GM12878 (cell line): ENCODE results near the gene LSM14B. TPM values are rescaled to one million over a fixed set of nuclear protein-coding genes. Genes with fewer than 3 reads are reported as not detected.

Experiments used
- CUX1 ChIP-seq: IDR thresholded peaks from 2 replicates; pipeline ENCODE4 v1.6.1; 2012; ENCODE audit warnings: improper control_type of control experiment, low read depth, low read length; ENCODE audit not compliant: insufficient replicate concordance
- HSF1 ChIP-seq: fragments of 150-350 bp; IDR thresholded peaks from 2 replicates; pipeline ENCODE4 v1.6.1; 2014; ENCODE audit warnings: mild to moderate bottlenecking, low read depth, low read length
- MEF2B ChIP-seq: fragments of 450-650 bp; IDR thresholded peaks from 2 replicates; pipeline ENCODE4 v1.6.1; 2018; ENCODE audit warnings: mild to moderate bottlenecking, moderate library complexity; ENCODE audit not compliant: partially characterized antibody, poor library complexity, severe bottlenecking
- RB1 ChIP-seq: fragments of 450-650 bp; formaldehyde crosslinking; IDR thresholded peaks from 2 replicates; pipeline ENCODE4 v1.6.1; 2017; ENCODE audit warnings: mild to moderate bottlenecking, borderline replicate concordance
- polyA plus RNA-seq, 11 experiments: library from polyadenylated mRNA; depleted of rRNA in 4 of 11; unstranded in 6 of 11; stranded (reverse) in 5 of 11; fragments of >200 nt; fragmentation: Nextera tagmentation in 4 of 11; fragmentation: Illumina TruSeq in 1 of 11; extraction: Ambion mirVana in 4 of 11; extraction: Trizol in 1 of 11; gene quantifications; 1 replicate in 1 of 11; 2 replicates in 10 of 11; pipeline versions ENCODE4 v1.2.1 to v1.2.3, GENCODE V29; 2011 to 2016; ENCODE audit warnings: inconsistent platforms in 2 of 11, missing spikeins in 2 of 11, low read depth in 1 of 11
- total RNA-seq, 4 experiments: library from RNA; depleted of rRNA in 3 of 4; stranded (reverse); fragments of >200 nt in 3 of 4; fragmentation: Illumina TruSeq in 1 of 4; extraction: Trizol in 1 of 4; gene quantifications; 2 replicates each; pipeline versions ENCODE4 v1.2.1 to v1.2.3, GENCODE V29; 2013 to 2021

Gene LSM14B
- total and polyA plus RNA-seq, 10 of the 15 experiments (the other 5 are each of a cell fraction or from before 2014, with no cell fraction given): 0.56 to 34.3 (median 15.6) TPM

GRCh38 chr20:62149532-62150309 is 27.4 kb downstream of the LSM14B start (continued):
- TF ChIP-seq CUX1: no peak
- TF ChIP-seq HSF1: no peak
- no peak for TF ChIP-seq MEF2B
- no peak for TF ChIP-seq RB1
